Ishikawa (cell line): Measurements from ENCODE around the gene SLC22A3.

Experiments used
- CEBPB ChIP-seq: IDR thresholded peaks from 2 replicates; pipeline ENCODE4 v1.6.1; 2012
- EP300 ChIP-seq: IDR thresholded peaks from 2 replicates; pipeline ENCODE4 v1.6.1; 2012; ENCODE audit warnings: borderline replicate concordance
- REST ChIP-seq: IDR thresholded peaks from 2 replicates; pipeline ENCODE4 v1.6.1; 2012; ENCODE audit warnings: low read depth, mild to moderate bottlenecking
- TEAD4 ChIP-seq: IDR thresholded peaks from 2 replicates; pipeline ENCODE4 v1.6.1; 2012
- YY1 ChIP-seq: IDR thresholded peaks from 2 replicates; pipeline ENCODE4 v1.6.1; 2012; ENCODE audit warnings: low read depth

DNA sequence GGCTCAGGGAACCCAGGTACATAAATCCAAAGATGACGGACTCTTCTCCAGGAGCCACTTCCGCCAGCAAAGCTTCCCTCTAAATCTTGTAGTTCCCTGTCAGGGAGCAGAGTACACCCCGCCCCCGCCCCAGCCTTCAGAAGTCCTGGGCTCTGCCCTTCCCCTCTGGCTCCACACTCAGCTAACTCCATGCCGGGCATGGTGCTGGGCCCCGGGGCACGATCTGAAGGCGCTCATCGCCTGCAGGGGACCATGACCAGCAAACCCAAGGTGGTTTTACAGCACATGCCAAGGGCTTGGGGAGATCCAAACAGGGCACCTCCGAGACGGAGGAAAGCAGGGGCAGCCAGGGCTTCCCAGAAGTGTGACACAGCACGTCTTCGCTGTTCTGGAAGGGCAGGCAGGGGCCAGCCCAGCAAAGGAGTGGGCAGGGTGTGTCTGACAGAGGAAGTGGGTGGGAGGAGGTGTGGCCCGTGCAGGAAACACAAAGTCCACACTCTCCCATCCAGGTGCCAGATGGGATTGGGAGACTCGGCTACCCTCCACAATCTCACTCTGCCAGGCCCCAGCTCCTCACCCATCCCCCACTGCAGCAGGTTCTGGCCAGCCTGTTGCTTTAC is 48.0 kb upstream of the SLC22A3 start:
- TF ChIP-seq REST (no peak), EP300 (no peak), TEAD4 (no peak), YY1 (no peak), CEBPB (no peak)
